ENCODE results near the gene SLC29A2. TPM values are rescaled to one million over a fixed set of nuclear protein-coding genes. Genes with fewer than 3 reads are reported as not detected.

The SLC29A2 gene
- total RNA-seq, 1 experiment from 2014 or later: 30.2 TPM

DNA sequence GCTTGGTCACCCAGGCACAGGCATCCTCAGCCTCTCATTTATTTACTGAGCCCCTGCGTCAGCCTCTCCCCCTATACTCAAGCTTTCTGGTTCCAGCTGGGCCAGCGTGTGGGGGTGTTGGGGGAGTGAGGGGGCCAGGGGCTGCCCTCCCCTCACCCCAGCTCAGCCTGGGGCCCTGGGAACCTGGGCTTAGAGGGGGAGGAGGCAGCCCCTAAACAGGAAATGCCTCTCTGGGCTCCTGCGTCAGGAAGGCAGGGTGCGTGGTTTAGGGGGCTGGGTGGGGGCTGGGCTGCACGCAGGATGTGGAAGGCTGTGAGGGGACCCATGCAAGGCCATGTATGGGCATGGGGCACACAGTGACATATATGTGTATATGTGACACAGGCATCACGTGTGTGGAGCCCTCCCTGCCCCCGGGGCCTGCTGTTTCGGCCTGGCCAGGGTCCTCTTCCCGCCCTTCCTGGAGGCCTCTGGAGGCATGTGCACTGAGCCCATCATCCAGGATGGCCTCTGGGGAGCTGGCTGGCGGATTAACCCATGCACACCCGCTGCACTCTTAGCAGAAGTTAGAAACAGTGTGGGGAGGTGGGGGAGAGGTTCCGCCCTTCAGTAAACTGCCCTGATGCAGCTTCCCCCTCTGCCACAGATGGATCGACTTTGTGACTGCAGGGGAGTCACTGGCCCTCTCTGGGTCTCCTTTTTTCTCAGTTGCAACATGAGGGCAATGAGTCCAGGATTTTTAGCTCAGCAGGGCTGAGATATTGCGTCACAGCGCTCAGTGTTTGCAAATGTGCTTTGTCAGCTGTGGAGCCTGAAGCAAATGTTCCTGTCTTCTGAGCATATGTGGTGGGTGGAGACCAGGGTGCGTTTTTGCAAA lies 53.6 kb downstream of the SLC29A2 start:
- Mint-ChIP-seq H3K27me3 (ENCODE audit: low read depth) (peaks cover 22% of the 10 kb centered on the region), H3K9me3 (peaks cover 20% of the 10 kb centered on the region), H3K27ac (peak overlapping the region; percentile 96; the same call in 1 of the 2 replicates), H3K36me3 (peaks cover 20% of the 10 kb centered on the region), H3K4me1 (peaks cover 26% of the 10 kb centered on the region), H3K4me3 (peak overlapping the region; percentile 57)
- peak; percentile 46 for DNase-seq (ENCODE audit: low spot score)
- ATAC-seq: peak; percentile 8
- ChIA-PET CTCF (interaction anchor here (0.9 to 3.4 kb wide), 12 partner anchors 9 to 738 kb away, joined by 3 to 31 read pairs (median 7); partner anchors contain the start of genes RAB1B, RIN1 and YIF1A), POLR2A (interaction anchor here (0.6 to 1.4 kb wide), 6 partner anchors 9 to 162 kb away, joined by 3 to 8 read pairs (median 4); partner anchors contain the start of genes DPP3 and YIF1A)
- TF ChIP-seq, protein P1, sequence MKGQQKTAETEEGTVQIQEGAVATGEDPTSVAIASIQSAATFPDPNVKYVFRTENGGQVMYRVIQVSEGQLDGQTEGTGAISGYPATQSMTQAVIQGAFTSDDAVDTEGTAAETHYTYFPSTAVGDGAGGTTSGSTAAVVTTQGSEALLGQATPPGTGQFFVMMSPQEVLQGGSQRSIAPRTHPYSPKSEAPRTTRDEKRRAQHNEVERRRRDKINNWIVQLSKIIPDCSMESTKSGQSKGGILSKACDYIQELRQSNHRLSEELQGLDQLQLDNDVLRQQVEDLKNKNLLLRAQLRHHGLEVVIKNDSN (CRISPR knock-in tag; IDR thresholded peaks at IDR 0.05): peak; percentile 22; the same call in 1 of the 2 replicates
- TF ChIP-seq ZNF232 (CRISPR knock-in tag; IDR thresholded peaks at IDR 0.05) (no peak), GABPB1 (CRISPR knock-in tag; IDR thresholded peaks at IDR 0.05) (peak; percentile 87)
- TF ChIP-seq, protein P2, sequence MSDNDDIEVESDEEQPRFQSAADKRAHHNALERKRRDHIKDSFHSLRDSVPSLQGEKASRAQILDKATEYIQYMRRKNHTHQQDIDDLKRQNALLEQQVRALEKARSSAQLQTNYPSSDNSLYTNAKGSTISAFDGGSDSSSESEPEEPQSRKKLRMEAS (CRISPR knock-in tag; IDR thresholded peaks at IDR 0.05): peak; percentile 67; the same call in 1 of the 2 replicates

DNA sequence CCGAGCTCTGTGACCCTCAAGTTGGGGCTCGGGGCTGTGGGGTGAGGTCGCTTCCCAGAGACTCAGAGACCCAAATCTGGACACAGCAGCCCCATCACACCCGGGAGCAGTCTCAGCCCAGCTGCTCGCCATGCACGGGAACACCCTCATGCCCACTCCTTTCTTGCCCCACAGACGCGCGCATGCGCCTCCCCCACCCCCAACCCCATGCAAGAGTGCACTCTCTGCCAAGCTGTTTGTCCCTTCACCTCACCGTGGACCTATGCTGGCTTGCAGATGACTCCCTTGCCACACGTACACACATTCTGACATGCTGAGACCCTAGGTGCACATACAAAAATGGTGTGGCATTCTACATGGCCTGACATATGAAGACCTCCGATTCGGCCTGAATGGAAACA lies 54.2 kb downstream of the SLC29A2 start:
- ATAC-seq (no peak), DNase-seq (ENCODE audit: low spot score) (no peak)
- Mint-ChIP-seq H3K9me3 (peaks cover 20% of the 10 kb centered on the region), H3K4me1 (peaks cover 26% of the 10 kb centered on the region), H3K36me3 (peaks cover 20% of the 10 kb centered on the region), H3K4me3 (peak overlapping the region; percentile 57), H3K27me3 (ENCODE audit: low read depth) (peaks cover 22% of the 10 kb centered on the region), H3K27ac (peak overlapping the region; percentile 96)
- POLR2A ChIA-PET: interaction anchor here (0.6 to 1.4 kb wide), 9 partner anchors 9 to 343 kb away, joined by 3 to 13 read pairs (median 4); partner anchors contain the start of genes SLC29A2 and YIF1A
- CTCF ChIA-PET: interaction anchor here (0.6 to 3.4 kb wide), 18 partner anchors 10 to 738 kb away, joined by 3 to 31 read pairs (median 5); partner anchors contain the start of genes B4GAT1, MRPL11, RAB1B and RIN1
- TF ChIP-seq, protein P3, sequence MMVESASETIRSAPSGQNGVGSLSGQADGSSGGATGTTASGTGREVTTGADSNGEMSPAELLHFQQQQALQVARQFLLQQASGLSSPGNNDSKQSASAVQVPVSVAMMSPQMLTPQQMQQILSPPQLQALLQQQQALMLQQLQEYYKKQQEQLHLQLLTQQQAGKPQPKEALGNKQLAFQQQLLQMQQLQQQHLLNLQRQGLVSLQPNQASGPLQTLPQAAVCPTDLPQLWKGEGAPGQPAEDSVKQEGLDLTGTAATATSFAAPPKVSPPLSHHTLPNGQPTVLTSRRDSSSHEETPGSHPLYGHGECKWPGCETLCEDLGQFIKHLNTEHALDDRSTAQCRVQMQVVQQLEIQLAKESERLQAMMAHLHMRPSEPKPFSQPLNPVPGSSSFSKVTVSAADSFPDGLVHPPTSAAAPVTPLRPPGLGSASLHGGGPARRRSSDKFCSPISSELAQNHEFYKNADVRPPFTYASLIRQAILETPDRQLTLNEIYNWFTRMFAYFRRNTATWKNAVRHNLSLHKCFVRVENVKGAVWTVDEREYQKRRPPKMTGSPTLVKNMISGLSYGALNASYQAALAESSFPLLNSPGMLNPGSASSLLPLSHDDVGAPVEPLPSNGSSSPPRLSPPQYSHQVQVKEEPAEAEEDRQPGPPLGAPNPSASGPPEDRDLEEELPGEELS (CRISPR knock-in tag; IDR thresholded peaks at IDR 0.05): no peak
- TF ChIP-seq ELF4 (CRISPR knock-in tag; IDR thresholded peaks at IDR 0.05; ENCODE audit: low read depth) (no peak), SMAD3 (CRISPR knock-in tag; IDR thresholded peaks at IDR 0.05; ENCODE audit: borderline replicate concordance) (no peak)

DNA sequence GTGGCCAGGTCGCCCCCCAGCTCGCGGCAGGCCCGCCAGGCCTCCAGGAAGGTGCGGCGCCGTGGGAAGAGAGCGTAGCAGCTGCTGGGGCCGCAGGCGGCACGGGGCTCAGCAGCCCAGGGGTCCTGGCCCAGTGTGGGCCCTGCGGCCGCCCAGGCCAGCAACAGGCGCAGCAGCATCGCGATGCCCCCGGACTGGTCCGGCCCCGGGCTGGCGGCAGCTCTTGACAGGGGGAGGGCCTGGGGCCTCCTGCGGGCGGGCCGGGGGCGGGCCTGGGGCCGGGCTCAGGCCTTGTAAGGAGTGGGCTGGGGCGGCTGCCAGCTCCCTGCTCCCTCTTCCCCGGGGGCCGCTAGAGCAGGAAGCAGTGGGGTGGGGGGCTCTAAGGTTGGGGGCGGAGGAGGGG lies 54.7 kb downstream of the SLC29A2 start, which contains the start of gene CD248:
TSS of gene CD248 (minus strand) at position 196 of the 403 bp plus-strand sequence. CDS start at position 179, 17 bp downstream.
- CTCF ChIA-PET: interaction anchor here (0.5 to 3.4 kb wide), 19 partner anchors 10 to 362 kb away, joined by 3 to 31 read pairs (median 5); partner anchors contain the start of genes B4GAT1, MRPL11, RAB1B and RIN1
- Mint-ChIP-seq H3K4me1 (peaks cover 26% of the 10 kb centered on the region), H3K27ac (peak within 1 kb of the TSS; percentile 96), H3K27me3 (ENCODE audit: low read depth) (peaks cover 22% of the 10 kb centered on the region), H3K36me3 (peaks cover 20% of the 10 kb centered on the region), H3K9me3 (peaks cover 20% of the 10 kb centered on the region), H3K4me3 (peak within 1 kb of the TSS; percentile 57)
- POLR2A ChIA-PET: interaction anchor here (0.5 to 1.2 kb wide), 10 partner anchors 10 to 1939 kb away, joined by 3 to 13 read pairs (median 4); partner anchors contain the start of genes SLC29A2 and YIF1A
- DNase-seq (ENCODE audit: low spot score) (peak; percentile 59), ATAC-seq (peak; percentile 5)
- no peak for TF ChIP-seq NR2C2 (CRISPR knock-in tag; IDR thresholded peaks at IDR 0.05)
- TF ChIP-seq ZNF423 (CRISPR knock-in tag; IDR thresholded peaks at IDR 0.05): peak; percentile 40; the same call in 1 of the 2 replicates

DNA sequence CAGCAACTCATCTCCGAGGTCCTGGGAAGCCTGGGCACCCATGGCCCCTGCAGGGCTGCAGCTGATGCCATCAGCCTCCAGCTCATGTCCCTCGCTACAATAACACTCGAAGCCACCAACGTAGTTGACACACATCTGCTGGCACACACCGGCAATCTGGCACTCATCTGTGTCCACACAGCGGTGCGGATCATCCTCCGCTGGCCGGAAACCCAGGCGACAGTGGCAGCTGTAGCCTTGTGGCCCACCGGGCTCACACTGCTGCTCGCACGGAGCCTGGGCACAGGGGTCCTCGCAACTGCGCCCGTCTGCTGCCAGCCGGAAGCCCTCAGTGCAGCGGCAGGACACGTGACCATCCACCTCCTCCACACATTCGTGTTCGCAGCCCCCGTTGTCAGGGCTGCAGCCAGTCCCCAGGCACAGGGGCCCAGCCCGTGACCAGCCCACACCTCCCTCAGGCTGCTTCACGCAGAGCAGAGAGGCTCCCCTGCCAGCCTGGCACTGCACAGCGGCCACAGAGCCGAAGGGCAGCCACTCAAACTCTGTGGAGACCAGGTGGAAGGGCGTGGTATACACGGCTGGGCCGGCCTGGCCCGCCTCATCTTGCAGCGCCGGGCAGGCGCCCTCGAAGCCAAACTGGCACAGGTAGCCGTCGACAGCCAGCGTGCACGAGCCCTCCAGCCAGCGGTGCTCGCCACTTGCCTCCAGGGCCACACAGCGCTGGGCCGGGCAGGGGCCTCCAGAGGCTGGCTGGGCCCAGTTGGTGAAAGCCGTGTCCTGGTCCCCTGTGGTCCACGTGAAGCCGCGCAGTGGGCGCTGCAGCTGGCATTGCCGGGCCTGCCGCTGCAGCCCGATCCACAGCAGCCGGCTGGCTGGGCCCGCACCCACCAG lies 55.4 kb downstream of the SLC29A2 start:
- Mint-ChIP-seq H3K36me3 (peaks cover 20% of the 10 kb centered on the region), H3K4me1 (peaks cover 26% of the 10 kb centered on the region), H3K9me3 (peaks cover 20% of the 10 kb centered on the region), H3K27me3 (ENCODE audit: low read depth) (peaks cover 22% of the 10 kb centered on the region), H3K4me3 (no peak overlapping the region), H3K27ac (no peak overlapping the region; the same call in 1 of the 2 replicates)
- ATAC-seq: no peak
- CTCF ChIA-PET: interaction anchor here (0.5 to 3.4 kb wide), 18 partner anchors 11 to 362 kb away, joined by 3 to 31 read pairs (median 4); partner anchors contain the start of genes B4GAT1, MRPL11, RIN1 and TMEM151A
- POLR2A ChIA-PET: interaction anchor here (0.5 to 1.2 kb wide), 8 partner anchors 16 to 1939 kb away, joined by 3 to 13 read pairs (median 4); partner anchors contain the start of gene SLC29A2
- TF ChIP-seq, protein P1 (CRISPR knock-in tag; IDR thresholded peaks at IDR 0.05): 0 out of 2 replicates have a peak, but pooled peaks have one; percentile 27
- TF ChIP-seq, protein P4, sequence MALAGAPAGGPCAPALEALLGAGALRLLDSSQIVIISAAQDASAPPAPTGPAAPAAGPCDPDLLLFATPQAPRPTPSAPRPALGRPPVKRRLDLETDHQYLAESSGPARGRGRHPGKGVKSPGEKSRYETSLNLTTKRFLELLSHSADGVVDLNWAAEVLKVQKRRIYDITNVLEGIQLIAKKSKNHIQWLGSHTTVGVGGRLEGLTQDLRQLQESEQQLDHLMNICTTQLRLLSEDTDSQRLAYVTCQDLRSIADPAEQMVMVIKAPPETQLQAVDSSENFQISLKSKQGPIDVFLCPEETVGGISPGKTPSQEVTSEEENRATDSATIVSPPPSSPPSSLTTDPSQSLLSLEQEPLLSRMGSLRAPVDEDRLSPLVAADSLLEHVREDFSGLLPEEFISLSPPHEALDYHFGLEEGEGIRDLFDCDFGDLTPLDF (CRISPR knock-in tag; IDR thresholded peaks at IDR 0.05): no peak
- TF ChIP-seq, protein P5, sequence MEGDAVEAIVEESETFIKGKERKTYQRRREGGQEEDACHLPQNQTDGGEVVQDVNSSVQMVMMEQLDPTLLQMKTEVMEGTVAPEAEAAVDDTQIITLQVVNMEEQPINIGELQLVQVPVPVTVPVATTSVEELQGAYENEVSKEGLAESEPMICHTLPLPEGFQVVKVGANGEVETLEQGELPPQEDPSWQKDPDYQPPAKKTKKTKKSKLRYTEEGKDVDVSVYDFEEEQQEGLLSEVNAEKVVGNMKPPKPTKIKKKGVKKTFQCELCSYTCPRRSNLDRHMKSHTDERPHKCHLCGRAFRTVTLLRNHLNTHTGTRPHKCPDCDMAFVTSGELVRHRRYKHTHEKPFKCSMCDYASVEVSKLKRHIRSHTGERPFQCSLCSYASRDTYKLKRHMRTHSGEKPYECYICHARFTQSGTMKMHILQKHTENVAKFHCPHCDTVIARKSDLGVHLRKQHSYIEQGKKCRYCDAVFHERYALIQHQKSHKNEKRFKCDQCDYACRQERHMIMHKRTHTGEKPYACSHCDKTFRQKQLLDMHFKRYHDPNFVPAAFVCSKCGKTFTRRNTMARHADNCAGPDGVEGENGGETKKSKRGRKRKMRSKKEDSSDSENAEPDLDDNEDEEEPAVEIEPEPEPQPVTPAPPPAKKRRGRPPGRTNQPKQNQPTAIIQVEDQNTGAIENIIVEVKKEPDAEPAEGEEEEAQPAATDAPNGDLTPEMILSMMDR (IDR thresholded peaks at IDR 0.05): no peak
- DNase-seq (ENCODE audit: low spot score): no peak

All from WTC11 (cell line).